Activated CD4-positive, alpha-beta T cell treated with anti-CD3 and anti-CD28 coated beads for 36 hours (primary cell): ENCODE data around the gene UNC93A. TPM values are rescaled to one million over a fixed set of nuclear protein-coding genes. Genes with fewer than 3 reads are reported as not detected.
"Not testable (repeated sequence)": the region's sequence is repeated elsewhere in the genome, so short reads cannot be mapped to it uniquely, and the experiment has no call there.

Experiments used
- ATAC-seq: fragments of 200-7000 bp; cut with Tn5 transposase; one replicate; pipeline ENCODE4 v1.10.0; 2021; ENCODE audit warnings: mild to moderate bottlenecking, moderate library complexity
- CTCF ChIA-PET: fragments of 350-600 bp; sonication (Branson Sonifier 250); formaldehyde crosslinking; loops from one replicate; lab custom pipeline; 2021; ENCODE audit warnings: antibody characterized with exemption; lab: Charles Lee
- POLR2A ChIA-PET: fragments of 350-600 bp; sonication (Branson Sonifier 250); formaldehyde crosslinking; loops from one replicate; lab custom pipeline; 2021; ENCODE audit warnings: antibody characterized with exemption, inconsistent platforms; lab: Charles Lee
- DNase-seq: peaks from one replicate; pipeline ENCODE4 v3.0.0-alpha.2; 2020
- H3K27ac Mint-ChIP-seq: one replicate; pipeline ENCODE4 v1.8.0; 2021; ENCODE audit warnings: mixed read lengths
- H3K27me3 Mint-ChIP-seq: one replicate; pipeline ENCODE4 v1.8.0; 2021; ENCODE audit warnings: mixed read lengths
- H3K36me3 Mint-ChIP-seq: one replicate; pipeline ENCODE4 v1.8.0; 2021; ENCODE audit warnings: low read depth, mixed read lengths
- H3K4me1 Mint-ChIP-seq: one replicate; pipeline ENCODE4 v1.8.0; 2021; ENCODE audit warnings: mixed read lengths
- H3K4me3 Mint-ChIP-seq: one replicate; pipeline ENCODE4 v1.8.0; 2021; ENCODE audit warnings: mild to moderate bottlenecking, moderate library complexity, mixed read lengths
- H3K9me3 Mint-ChIP-seq: one replicate; pipeline ENCODE4 v1.8.0; 2021; ENCODE audit warnings: low read depth, mixed read lengths
- intact Hi-C, 2 experiments: fragments of 100-400 bp; cut with DNase I in 1 of 2; cut with micrococcal nuclease in 1 of 2; formaldehyde crosslinking; loops; one replicate each; pipeline versions ENCODE4 v1.14.2 to v1.15.1; 2022 to 2024; cut with DNase I, micrococcal nuclease
- total RNA-seq, 2 experiments: library from RNA; stranded (reverse); gene quantifications; one replicate each; pipeline ENCODE4 v1.2.3, GENCODE V29; 2021

UNC93A gene
- total RNA-seq, 2 experiments from 2014 or later = not detected

DNA sequence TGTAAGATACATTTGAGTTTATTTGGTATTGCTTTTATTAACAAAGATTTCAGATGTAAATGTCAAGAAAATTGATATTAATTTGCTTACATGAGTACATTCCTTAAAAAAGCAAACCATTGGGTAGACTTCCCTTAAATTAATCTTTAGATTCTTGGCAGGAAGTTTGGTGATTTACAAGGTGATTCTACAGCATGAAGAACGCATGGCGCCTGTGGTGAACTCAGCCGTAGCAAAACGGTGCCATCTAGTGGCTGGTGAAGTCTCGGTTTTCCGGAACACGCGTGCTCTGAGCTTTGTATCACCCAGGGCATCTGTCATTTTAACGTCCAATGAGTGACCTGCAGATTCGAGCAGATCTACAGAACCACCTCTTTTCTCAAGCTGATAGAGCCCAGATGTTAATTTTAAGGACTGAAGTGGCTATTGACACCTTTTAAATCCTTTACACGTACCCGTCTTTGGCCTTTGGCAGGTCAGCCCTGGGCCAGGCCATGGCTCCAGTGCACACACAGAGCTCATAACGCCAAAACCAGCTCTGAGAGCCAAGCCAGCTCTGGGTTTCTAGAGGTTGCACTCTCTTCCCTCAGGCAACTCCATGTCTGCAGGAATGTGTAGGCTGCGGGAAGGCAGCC lies 2.4 kb upstream of the UNC93A start:
- intact Hi-C loops = loop anchor here in 1 of 2 experiments (5.0 kb wide), 1 partner anchor 511 kb away; no protein-coding TSS in a partner anchor
- peak; percentile 89 for ATAC-seq
- DNase-seq = peak; percentile 57
- H3K4me3 Mint-ChIP-seq, H3K4me1 Mint-ChIP-seq, H3K36me3 Mint-ChIP-seq, H3K9me3 Mint-ChIP-seq, POLR2A ChIA-PET, H3K27me3 Mint-ChIP-seq, H3K27ac Mint-ChIP-seq: not testable (repeated sequence)
- CTCF ChIA-PET = interaction anchor here (0.7 to 1.1 kb wide), 3 partner anchors 23 to 1423 kb away, joined by 3 to 4 read pairs (median 3); no protein-coding TSS in a partner anchor

GRCh38 chr6:167289291-167289690 lies 1.8 kb upstream of the UNC93A start:
- POLR2A ChIA-PET, DNase-seq, H3K4me3 Mint-ChIP-seq, H3K27ac Mint-ChIP-seq, H3K9me3 Mint-ChIP-seq, H3K36me3 Mint-ChIP-seq, H3K27me3 Mint-ChIP-seq, H3K4me1 Mint-ChIP-seq, ATAC-seq: not testable (repeated sequence)
- intact Hi-C loops = loop anchor here in 1 of 2 experiments (5.0 kb wide), 1 partner anchor 512 kb away; no protein-coding TSS in a partner anchor
- CTCF ChIA-PET = interaction anchor here (0.9 to 1.4 kb wide), 3 partner anchors 28 to 71 kb away, joined by 3 to 5 read pairs (median 3); no protein-coding TSS in a partner anchor

DNA sequence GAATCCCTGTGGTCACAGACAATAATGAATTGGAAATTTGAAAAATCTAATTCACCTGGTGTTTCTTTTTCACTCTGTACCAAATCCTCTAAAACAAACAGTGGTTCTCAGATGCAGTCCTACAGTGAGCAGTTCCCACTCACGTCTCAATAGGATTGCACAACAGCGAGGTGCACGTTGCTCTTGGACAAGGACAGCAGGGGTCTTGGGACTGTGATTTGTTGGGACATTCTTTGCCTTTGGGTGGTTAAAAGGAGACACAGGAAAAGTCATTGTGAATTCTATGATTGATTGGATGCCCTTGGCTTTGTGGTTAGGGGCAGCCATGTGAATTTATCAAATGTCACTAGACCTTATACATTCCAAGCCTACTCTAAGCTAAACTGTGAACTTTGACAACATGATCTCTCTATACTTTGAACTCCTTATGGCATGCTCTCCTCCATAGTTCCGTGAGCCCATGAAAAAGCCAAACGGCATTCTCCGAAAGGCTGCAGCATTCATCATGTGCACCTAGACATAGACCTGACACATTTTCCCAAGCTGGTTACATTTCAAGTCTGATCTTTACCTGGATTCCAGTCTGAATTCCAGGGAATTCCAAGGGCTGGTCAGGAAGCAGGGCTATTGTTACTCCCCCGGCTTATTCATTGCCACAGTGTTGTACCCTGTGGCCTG lies 647 bp downstream of the UNC93A start:
- no peak for DNase-seq
- CTCF ChIA-PET = interaction anchor here (0.5 to 0.9 kb wide), 2 partner anchors 37 to 60 kb away, joined by 3 to 4 read pairs; no protein-coding TSS in a partner anchor

DNA sequence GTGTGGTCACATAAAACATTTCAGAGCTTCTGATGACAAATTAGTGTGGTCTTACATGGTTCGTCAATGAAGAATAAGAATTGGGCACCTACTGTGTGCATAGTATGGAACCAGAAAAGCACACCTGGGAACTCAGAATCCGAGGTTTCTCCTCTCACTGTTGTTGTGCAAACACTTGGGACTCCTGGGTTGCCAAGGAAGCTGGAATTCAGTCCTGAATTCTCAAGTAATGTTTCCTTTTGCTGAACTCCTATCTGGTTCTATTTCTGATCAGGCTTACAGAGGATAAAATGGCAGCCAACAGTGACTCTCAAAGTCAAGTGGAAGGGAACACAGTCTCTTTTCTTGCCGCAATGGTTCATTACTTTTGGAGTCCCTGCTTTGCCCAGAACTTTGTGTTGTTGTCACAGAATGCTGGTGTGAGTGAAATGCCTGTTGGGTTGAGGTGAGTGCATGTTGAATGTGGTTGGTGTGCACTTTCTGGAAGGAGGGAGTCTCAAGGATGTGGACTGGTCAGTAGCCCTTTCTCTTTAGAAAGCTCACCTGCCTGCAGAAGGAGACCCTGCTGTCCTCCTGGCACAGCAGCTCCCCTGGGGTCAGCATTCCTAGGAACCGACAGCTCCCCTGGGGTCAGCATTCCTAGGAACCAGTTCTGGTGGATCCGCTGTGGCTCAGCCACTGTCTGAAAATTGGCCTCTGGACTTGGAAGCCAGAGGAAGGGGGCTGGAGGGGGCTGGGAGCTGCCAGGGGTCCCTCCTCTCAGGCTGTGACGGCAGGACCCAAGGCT lies 1.4 kb downstream of the UNC93A start:
- Mint-ChIP-seq H3K27me3 (peaks cover 2% of the 10 kb centered on the region), H3K4me3 (no peak overlapping the region), H3K9me3 (no peaks in the 10 kb centered on the region), H3K36me3 (no peaks in the 10 kb centered on the region), H3K27ac (no peak overlapping the region), H3K4me1 (no peaks in the 10 kb centered on the region)
- ATAC-seq (no peak), DNase-seq (no peak)
- intact Hi-C loops = loop anchor here in 1 of 2 experiments (10.0 kb wide), 2 partner anchors 82 to 108 kb away; no protein-coding TSS in a partner anchor
- CTCF ChIA-PET = interaction anchor here (0.5 to 1.1 kb wide), 3 partner anchors 8 to 59 kb away, joined by 3 to 4 read pairs (median 3); no protein-coding TSS in a partner anchor
- POLR2A ChIA-PET = no interaction called here

More for the DNA sequence above, 647 bp downstream of the UNC93A start:
- POLR2A ChIA-PET = no interaction called here
- H3K27ac Mint-ChIP-seq = no peak overlapping the region
- peaks cover 2% of the 10 kb centered on the region for H3K27me3 Mint-ChIP-seq
- no peak overlapping the region for H3K4me3 Mint-ChIP-seq
- no peaks in the 10 kb centered on the region for H3K36me3 Mint-ChIP-seq
- ATAC-seq = no peak
- H3K9me3 Mint-ChIP-seq = no peaks in the 10 kb centered on the region
- H3K4me1 Mint-ChIP-seq = no peaks in the 10 kb centered on the region
- intact Hi-C loops = loop anchor here in 1 of 2 experiments (2.0 to 10.0 kb wide), 3 partner anchors 73 to 107 kb away; no protein-coding TSS in a partner anchor

- POLR2A ChIA-PET = no interaction called here
- intact Hi-C loops = loop anchor here in 1 of 2 experiments (10.0 kb wide), 2 partner anchors 82 to 108 kb away; no protein-coding TSS in a partner anchor
- CTCF ChIA-PET = interaction anchor here (1.1 kb wide), 1 partner anchor 9 kb away, joined by 3 read pairs; no protein-coding TSS in a partner anchor
Observed at GRCh38 chr6:167293088-167293589, 2.0 kb downstream of the UNC93A start.

GRCh38 chr6:167293590-167294091 lies 2.5 kb downstream of the UNC93A start:
- Mint-ChIP-seq H3K9me3 (no peaks in the 10 kb centered on the region), H3K36me3 (no peaks in the 10 kb centered on the region), H3K27ac (no peak overlapping the region), H3K27me3 (peaks cover 2% of the 10 kb centered on the region), H3K4me3 (no peak overlapping the region), H3K4me1 (no peaks in the 10 kb centered on the region)
- ChIA-PET CTCF (interaction anchor here (1.1 kb wide), 1 partner anchor 10 kb away, joined by 3 read pairs; no protein-coding TSS in a partner anchor), POLR2A (no interaction called here)
- DNase-seq (no peak), ATAC-seq (no peak)
- intact Hi-C loops = loop anchor here in 1 of 2 experiments (10.0 kb wide), 2 partner anchors 81 to 109 kb away; no protein-coding TSS in a partner anchor

More at GRCh38 chr6:167293088-167293589, 2.0 kb downstream of the UNC93A start:
- Mint-ChIP-seq H3K27ac (no peak overlapping the region), H3K9me3 (no peaks in the 10 kb centered on the region), H3K4me1 (no peaks in the 10 kb centered on the region), H3K4me3 (no peak overlapping the region), H3K36me3 (no peaks in the 10 kb centered on the region), H3K27me3 (peaks cover 2% of the 10 kb centered on the region)
- ATAC-seq (no peak), DNase-seq (no peak)

GRCh38 chr6:167294241-167294640 lies 3.1 kb downstream of the UNC93A start:
- intact Hi-C loops = loop anchor here in 1 of 2 experiments (10.0 kb wide), 2 partner anchors 81 to 109 kb away; no protein-coding TSS in a partner anchor
- CTCF ChIA-PET = no interaction called here
- DNase-seq (no peak), ATAC-seq (no peak)
- Mint-ChIP-seq H3K4me3 (no peak overlapping the region), H3K4me1 (no peaks in the 10 kb centered on the region), H3K9me3 (no peaks in the 10 kb centered on the region), H3K36me3 (no peaks in the 10 kb centered on the region), H3K27ac (no peak overlapping the region), H3K27me3 (peaks cover 2% of the 10 kb centered on the region)
- POLR2A ChIA-PET = no interaction called here

DNA sequence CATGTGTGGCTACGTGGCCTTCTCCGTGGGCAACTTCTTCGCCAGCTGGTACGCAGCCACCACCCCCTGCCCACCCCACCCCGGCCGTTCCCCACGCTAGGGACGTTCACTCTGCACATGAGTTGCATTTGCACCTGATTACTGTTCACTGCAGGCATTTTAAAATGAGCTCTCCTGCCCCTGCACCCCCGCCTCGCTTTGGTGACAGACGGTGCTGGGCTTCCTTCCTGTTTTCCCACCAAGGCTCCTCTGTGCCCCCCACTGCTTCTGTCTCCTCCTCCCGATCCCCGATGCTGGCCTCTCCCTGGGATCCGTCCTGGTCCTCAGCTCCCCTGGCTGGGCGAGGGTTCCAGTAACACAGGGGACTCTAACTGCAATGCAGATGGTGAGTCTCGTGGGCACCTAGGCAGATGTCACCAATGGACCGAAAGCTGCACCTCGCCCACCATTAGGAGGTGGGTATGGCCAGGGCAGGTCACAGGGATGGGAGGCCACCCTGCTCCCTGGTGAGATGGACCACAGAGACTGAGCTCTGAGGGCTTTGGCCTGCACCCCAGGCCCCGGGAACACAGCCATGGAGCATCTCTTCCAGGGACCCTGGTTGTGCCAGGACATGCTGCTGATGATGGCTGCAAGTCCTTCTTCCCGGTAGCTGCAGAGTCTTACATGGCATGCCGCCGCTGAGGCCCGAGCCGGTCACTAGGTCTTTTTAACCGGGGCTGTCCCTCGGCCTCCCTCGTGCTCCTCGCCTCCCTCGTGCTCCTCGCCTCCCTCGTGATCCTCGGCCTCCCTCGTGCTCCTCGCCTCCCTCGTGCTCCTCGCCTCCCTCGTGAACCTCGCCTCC lies 3.8 kb downstream of the UNC93A start:
- no peak for DNase-seq
- Mint-ChIP-seq H3K27ac (no peak overlapping the region), H3K9me3 (no peaks in the 10 kb centered on the region), H3K4me3 (no peak overlapping the region), H3K36me3 (no peaks in the 10 kb centered on the region), H3K27me3 (peaks cover 4% of the 10 kb centered on the region), H3K4me1 (no peaks in the 10 kb centered on the region)
- ATAC-seq = no peak
- intact Hi-C loops = loop anchor here in 1 of 2 experiments (10.0 kb wide), 2 partner anchors 80 to 110 kb away; no protein-coding TSS in a partner anchor
- CTCF ChIA-PET = no interaction called here
- POLR2A ChIA-PET = no interaction called here

DNA sequence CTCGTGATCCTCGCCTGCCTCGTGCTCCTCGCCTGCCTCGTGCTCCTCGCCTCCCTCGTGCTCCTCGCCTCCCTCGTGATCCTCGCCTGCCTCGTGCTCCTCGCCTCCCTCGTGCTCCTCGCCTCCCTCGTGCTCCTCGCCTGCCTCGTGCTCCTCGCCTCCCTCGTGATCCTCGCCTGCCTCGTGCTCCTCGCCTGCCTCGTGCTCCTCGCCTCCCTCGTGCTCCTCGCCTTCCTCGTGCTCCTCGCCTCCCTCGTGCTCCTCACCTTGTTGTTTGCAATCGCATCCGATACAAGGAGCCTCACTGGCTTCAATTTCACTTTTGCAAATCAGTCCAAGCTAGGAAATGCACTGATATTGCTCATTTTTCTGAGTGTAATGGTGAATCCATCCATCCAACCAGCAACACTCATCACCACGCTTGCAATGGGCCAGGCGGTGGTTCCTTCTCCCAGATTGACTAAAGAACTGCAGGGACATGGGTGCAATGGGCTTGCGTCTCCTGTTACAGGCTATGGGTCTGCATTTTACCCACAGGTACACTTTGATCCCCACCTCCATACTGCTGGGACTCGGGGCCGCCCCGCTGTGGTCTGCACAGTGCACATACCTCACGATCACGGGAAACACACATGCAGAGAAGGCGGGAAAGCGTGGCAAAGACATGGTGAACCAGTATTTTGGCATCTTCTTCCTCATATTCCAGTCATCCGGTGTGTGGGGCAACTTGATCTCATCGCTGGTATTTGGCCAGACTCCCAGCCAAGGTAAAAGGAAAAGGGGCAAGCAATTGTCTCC lies 4.6 kb downstream of the UNC93A start:
- no peak overlapping the region for H3K4me3 Mint-ChIP-seq
- no peaks in the 10 kb centered on the region for H3K4me1 Mint-ChIP-seq
- H3K36me3 Mint-ChIP-seq = no peaks in the 10 kb centered on the region
- H3K27ac Mint-ChIP-seq = no peak overlapping the region
- ChIA-PET CTCF (no interaction called here), POLR2A (no interaction called here)
- ATAC-seq (no peak), DNase-seq (no peak)
- peaks cover 6% of the 10 kb centered on the region for H3K27me3 Mint-ChIP-seq
- intact Hi-C loops = loop anchor here in 1 of 2 experiments (10.0 kb wide), 2 partner anchors 79 to 111 kb away; no protein-coding TSS in a partner anchor
- H3K9me3 Mint-ChIP-seq = no peaks in the 10 kb centered on the region
